ENCODE results near the gene TBX6. TPM values are rescaled to one million over a fixed set of nuclear protein-coding genes. Genes with fewer than 3 reads are reported as not detected.

Gene TBX6
- total and polyA plus RNA-seq, 10 of the 15 experiments (the other 5 are each of a cell fraction or from before 2014, with no cell fraction given), result 0.08 to 0.90 (median 0.31) TPM; not detected in 2

GRCh38 chr16:30052671-30053372, 38.9 kb downstream of the TBX6 start (continued):
- TF ChIP-seq BCLAF1 (IDR thresholded peaks at IDR 0.05), result no peak
- TF ChIP-seq ESRRA (IDR thresholded peaks at IDR 0.05; ENCODE audit: low read length), result no peak
- peak; percentile 56; the same call in 1 of the 2 replicates for TF ChIP-seq RELB (IDR thresholded peaks at IDR 0.05; ENCODE audit: low read depth)
- TF ChIP-seq PKNOX1 (IDR thresholded peaks at IDR 0.05), result peak; percentile 70
- TF ChIP-seq CHD2 (IDR thresholded peaks at IDR 0.05; ENCODE audit: borderline replicate concordance, low read depth, low read length), result peak; percentile 73; the same call in 1 of the 2 replicates
- TF ChIP-seq NR2C2 (IDR thresholded peaks at IDR 0.05; ENCODE audit: borderline replicate concordance, control insufficient read depth, insufficient read length, low read depth), result no peak
- TF ChIP-seq RB1 (IDR thresholded peaks at IDR 0.05; ENCODE audit: borderline replicate concordance), result peak; percentile 100
- no peak for TF ChIP-seq SMAD5 (IDR thresholded peaks at IDR 0.05; ENCODE audit: low read depth)
- no peak for TF ChIP-seq ATF7 (IDR thresholded peaks at IDR 0.05; ENCODE audit: low read depth)
- no peak for TF ChIP-seq MLLT1 (IDR thresholded peaks at IDR 0.05)
- TF ChIP-seq ZBTB40 (IDR thresholded peaks at IDR 0.05; ENCODE audit: borderline replicate concordance), result 0 out of 2 replicates have a peak, but pooled peaks have one; percentile 41
- TF ChIP-seq GATAD2B (conservative IDR thresholded peaks at IDR 0.05; ENCODE audit: low read depth), result peak; percentile 56; the same call in 1 of the 2 replicates
- TF ChIP-seq WRNIP1 (IDR thresholded peaks at IDR 0.05; ENCODE audit: borderline replicate concordance, low read depth, low read length), result no peak
- peak; percentile 60; the same call in 1 of the 2 replicates for TF ChIP-seq NBN (IDR thresholded peaks at IDR 0.05)
- peak; percentile 75 for TF ChIP-seq MEF2B (IDR thresholded peaks at IDR 0.05; ENCODE audit: partially characterized antibody, poor library complexity, severe bottlenecking)
- TF ChIP-seq NFIC (IDR thresholded peaks at IDR 0.05; ENCODE audit: low read depth, low read length), result no peak
- no peak for TF ChIP-seq ZNF24 (IDR thresholded peaks at IDR 0.05)
- TF ChIP-seq SMARCA5 (IDR thresholded peaks at IDR 0.05), result 0 out of 2 replicates have a peak, but pooled peaks have one; percentile 11
- no peak for TF ChIP-seq ZZZ3 (IDR thresholded peaks at IDR 0.05; ENCODE audit: control insufficient read depth, insufficient read length, low read depth)

Data from GM12878 (cell line).